GM18870 (cell line): ENCODE measurements around the gene EIF3D.

Source experiments
- ATAC-seq: cut with Tn5 transposase; IDR thresholded peaks from one replicate; pipeline ENCODE4 v1.9.1; 2021; ENCODE audit warnings: moderate library complexity; ENCODE audit not compliant: unreplicated experiment

Gene EIF3D, protein sequence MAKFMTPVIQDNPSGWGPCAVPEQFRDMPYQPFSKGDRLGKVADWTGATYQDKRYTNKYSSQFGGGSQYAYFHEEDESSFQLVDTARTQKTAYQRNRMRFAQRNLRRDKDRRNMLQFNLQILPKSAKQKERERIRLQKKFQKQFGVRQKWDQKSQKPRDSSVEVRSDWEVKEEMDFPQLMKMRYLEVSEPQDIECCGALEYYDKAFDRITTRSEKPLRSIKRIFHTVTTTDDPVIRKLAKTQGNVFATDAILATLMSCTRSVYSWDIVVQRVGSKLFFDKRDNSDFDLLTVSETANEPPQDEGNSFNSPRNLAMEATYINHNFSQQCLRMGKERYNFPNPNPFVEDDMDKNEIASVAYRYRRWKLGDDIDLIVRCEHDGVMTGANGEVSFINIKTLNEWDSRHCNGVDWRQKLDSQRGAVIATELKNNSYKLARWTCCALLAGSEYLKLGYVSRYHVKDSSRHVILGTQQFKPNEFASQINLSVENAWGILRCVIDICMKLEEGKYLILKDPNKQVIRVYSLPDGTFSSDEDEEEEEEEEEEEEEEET

DNA sequence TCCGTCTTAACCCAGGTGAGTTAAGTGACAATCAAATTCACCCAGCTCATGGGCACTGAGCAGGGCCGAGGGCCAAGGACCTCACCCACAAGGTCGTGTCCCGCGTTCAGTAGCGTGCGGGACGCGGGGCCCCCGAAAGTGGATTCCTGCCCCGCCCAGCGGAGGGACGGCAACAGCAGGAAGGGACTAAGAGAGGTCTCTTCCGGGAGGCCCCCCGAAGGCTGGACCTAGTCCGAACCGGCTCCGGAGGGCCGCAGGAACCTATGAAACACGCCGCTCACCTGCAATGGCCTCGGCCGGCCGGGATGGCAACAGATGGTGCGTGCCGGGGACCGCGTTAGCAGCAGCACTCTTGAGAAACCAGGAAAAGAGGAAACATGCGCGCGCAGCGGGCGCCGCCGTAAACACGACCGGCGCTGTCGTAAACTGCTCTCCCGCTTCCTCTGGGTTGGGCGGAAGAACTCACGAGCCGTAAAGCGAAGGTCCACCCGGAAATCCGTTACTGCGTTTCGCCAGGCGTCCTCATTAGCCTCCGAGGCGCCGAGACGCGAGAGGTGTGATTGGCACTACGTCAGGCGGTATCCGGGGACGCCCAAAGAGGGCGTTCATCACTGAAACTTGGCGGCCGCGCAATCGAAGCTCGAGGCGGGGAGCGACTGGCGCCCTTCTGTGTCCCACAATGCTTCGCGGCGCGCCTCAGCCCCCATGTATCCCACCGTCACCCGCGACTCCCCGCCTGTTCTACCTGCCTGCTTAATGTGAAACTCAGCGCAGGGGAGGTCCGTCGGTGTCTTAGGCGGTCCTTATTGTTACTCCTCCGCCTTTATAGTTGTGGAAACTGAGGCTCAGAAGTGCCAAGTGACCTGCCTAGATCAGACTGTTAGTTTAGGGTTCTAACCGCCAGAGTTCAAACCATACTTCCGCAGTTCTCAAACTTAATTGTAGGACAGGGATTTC, at the start of gene EIF3D:
TSS of gene EIF3D (minus strand) at position 372 of the 957 bp plus-strand sequence. CDS start 3,045 bp downstream, outside the sequence.
- peak; percentile 92 for ATAC-seq

DNA sequence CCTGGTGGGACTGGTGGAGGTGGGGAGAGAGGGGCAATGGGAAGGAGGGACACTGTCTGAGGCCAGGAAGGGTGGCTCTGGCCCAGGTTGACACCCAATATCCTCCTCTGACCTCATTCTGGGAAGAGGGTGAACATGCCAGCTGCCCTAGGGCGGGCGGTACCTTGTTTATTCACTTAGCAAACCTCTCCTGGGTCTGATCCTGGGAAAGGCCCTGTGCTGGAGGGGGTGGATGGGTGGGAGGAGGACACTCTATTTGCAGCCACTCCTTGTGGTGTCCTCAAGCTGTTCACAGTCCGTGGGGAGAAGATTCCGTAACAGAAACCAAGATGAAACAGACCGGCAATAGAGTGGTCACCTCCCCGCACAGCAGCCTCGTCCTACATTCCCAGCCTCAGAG, 49.7 kb upstream of the EIF3D start:
- no peak for ATAC-seq

DNA sequence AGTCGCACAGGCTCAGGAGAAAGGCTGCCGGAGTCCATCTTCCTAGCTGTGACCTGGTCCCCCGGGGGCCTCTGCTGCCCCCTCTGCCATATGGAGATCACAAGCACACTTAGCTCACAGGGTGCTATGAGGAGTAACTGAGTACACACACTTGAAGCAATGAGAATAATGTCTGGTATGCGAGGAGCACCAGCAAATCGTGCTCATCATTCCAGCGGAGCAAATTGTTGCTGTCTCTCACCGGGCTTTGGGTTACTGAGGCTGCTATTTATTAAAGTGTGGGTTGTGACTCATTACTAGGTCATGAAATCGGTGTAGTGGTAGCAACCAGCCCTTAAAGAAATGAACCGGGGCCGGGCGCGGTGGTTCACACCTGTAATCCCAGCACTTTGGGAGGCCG, 48.1 kb upstream of the EIF3D start:
- ATAC-seq = no peak

DNA sequence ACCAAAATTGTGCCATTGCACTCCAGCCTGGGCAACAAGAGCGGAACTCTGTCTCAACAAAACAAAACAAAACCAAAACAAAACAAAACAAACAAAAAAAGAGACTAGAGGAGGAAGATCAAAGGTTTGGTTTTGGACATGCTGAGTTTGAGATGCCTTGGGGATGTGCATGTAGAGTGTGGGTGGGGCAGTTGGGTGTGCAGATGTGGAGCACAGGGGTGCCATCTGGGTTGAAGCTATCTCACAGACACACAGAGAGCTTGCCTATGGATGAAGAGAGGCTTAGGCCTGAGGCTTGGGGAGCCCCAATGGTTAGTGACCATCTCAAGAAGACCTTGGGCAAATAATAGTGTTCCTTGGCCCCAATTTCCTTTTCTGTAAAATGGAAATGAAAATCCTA, 45.8 kb upstream of the EIF3D start:
- no peak for ATAC-seq

DNA sequence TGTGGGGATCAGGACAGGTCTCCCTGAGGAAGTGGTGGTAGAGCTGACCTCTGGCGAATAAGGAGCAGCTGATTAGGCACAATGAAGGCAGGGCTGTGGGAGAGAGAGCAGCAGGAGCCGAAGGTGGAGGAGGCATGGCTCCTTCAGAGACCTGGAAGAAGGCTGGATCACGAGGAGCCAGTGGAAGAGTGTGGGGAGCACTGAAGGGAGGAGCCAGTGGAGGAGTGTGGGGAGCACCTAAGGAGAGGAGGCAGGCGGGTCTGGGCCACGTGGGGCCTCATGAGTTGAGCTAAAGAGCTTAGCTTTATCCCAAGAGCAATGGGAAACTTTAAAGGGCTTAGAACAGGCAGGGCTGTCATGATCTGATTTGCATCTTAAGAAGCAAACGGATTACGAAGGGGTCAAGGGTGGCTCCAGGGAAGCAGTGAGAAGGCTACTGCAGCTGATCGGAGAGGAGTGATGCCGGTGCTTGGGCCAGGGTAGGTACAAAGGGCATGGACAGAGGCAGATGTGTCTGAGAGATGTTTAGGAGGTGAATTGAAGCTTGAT, 44.9 kb upstream of the EIF3D start:
- ATAC-seq = no peak

DNA sequence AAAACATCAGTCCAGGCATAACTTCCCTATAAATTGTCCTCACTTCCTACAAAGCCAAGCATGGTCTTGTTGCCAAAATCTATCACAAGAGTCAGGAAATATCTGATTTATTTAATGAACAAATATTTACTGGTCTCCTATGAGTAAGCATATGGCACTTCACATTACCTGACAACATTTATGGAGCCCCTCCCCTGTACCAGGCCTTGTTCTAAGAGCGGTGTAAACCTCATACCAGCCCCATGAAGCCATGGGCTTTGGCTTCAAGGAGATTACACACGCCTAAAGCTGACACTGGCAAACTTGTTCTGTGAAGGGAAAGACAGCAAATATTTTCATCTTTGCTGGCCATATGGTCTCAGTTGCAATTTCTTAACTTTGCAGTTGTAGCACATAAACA, 43.0 kb upstream of the EIF3D start:
- no peak for ATAC-seq

DNA sequence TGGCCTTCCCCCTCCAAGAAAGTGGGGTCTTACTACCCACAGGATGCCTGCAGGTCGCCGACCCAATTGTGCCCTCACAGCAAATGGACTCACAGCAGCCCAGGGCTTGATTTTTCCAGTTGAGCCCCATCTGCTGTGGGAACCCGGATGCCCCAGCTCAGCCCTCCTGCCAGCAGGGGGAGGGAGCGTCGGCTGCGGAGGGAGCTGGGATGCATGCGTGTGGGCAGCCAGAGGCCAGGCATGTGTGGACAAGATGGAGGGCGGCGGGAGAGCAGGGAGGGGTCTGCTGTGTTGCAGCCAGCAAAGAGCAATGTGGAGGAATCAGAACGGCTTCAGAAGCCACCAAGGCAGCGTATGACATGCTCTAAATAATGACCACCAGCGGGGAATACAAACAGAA, 41.0 kb upstream of the EIF3D start:
- ATAC-seq = no peak

DNA sequence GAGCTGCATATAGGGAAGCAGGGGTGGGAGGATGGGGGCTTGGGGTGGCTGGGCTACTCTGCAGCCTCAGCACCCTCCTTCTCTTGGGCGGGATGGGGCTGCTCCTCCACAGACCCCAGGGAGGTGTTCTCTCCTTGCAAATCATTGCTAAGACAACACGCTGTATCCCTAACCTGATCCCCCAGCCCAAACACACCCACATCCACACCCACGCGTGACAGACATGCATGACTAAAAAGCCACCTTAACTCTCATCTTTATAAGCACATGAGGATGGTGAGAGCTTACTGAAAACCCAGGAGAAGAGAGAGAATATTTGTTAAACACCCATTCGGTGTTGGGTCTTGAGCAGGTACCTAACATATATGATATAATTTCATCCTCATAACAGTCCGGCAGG, 39.9 kb upstream of the EIF3D start:
- ATAC-seq = no peak

DNA sequence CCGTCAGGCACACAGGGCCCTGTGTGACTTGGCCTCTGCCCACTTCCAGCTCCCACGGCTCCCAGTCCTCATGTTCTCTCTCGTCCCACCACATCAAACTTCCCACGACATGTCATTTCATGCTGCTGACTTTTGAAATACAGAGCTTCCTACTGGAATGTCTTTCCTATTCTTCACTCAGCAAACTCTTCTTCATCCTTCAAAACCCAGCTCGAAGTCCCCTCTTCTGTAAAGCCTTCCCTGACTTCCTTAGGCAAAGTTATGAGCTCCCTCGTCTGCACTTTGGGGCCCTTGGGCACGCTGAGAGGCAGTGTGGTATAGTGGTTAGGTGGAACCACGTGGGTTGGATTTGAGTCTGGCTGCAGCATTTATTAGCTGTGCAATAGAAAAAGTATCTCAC, 37.8 kb upstream of the EIF3D start:
- no peak for ATAC-seq

DNA sequence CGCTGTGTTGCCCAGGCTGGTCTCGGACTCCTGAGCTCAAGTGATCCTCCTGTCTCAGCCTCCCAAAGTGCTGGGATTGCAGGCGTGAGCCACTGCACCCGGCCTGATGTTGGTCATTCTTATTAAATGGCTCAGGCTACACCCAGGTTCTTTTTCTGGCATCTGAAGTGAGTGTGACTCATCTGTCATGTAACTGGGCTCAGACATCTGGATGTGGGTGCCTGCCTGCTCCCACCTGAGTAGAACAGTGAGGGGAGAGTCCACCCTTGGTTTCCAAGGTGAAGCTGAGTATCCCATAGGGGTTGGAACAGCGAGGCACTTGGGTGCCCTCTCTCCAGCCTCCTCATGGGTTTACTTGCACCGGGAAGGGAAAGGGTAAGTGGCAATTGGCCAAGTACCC, 36.7 kb upstream of the EIF3D start:
- no peak for ATAC-seq

DNA sequence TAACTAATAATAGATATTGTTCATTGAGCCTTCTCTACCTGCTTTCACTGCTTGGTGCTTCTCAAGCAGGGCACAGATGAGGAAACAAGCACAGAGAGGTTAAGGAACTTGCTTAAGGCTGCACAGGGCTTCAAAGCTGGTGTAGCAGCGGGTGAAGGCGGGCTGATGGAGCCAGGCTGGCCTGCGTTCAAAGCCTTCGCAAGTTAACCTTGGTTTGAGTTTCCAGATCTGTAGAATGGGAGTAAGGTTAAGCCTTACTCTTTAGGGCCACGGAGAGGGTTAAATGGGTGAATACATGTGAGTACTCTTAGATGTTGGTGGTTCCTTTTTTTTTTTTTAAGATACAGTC, 36.2 kb upstream of the EIF3D start:
- ATAC-seq = no peak

DNA sequence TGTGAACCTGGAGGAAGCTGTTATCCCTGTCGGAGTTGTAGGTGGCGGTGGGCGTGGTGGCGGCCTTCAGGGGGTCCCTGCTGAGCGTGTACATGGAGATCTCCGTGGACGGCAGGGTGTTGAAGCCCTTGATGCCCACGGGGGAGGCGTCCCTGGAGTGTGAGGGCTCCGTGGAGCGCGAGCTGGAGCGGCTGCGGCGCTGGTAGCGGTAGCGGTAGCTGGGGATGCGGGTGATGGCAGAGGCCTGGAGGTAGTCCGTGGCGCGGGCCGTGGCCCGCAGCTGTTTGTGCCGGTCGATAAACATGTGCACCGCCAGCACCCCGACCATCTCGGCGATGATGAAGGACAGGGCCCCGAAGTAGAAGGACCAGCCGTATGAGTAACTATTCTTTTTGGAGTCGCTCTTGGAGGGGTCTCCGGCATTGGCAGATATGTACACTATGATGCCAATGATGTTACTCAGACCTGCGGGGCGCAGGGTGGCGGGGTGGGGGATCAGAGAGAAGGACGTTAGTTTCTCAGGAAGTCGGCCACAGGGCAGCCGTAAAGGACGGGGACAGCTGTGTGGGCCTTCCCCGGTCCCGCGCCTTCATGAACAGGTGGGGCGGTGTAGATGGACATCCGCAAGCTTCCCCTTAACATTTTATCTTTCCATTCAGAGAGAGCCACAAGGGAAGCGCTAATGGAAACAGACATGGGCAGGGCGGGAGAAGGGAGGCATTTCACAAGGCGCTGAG, 35.6 kb upstream of the EIF3D start:
- no peak for ATAC-seq

DNA sequence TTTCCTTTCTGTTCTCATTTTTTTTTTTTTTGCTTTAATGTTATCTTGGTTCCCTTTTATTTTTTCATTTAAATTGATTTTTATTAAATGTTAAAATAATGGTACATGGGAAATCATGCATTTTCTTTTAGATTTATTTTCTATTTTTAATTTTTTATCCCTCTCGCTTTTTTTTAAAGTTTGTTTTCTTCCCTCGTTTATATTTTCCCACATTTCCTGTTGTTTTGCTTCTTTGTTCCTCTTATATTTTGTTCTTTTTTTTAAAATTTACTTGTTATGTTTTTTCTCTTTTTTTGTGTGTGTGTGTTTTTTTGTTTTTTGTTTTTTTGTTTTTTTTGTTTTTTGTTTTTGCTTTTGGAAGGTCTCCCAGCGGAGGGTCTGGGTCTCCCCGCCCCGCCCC, 34.9 kb upstream of the EIF3D start:
- ATAC-seq = no peak

DNA sequence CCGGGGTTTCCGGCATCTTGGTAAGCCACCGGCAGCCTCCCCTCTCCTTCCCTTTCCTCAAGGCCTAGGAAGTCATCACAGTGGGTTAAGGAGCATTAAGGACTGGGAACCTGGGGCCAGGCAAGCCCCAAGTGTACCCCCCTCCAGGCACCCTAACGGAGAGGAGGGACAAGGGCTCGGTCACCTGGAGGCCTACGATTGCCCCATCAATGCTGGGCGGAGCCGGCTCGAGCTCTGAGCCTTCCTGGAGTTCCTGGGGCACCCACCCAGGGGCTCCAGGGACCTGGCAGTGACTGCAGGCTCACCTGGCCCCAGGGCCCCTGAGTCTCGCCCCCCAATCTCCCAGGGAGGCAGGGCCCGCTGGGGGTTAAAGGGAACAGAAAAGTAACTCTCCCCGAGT, 34.5 kb upstream of the EIF3D start:
- ATAC-seq = no peak

DNA sequence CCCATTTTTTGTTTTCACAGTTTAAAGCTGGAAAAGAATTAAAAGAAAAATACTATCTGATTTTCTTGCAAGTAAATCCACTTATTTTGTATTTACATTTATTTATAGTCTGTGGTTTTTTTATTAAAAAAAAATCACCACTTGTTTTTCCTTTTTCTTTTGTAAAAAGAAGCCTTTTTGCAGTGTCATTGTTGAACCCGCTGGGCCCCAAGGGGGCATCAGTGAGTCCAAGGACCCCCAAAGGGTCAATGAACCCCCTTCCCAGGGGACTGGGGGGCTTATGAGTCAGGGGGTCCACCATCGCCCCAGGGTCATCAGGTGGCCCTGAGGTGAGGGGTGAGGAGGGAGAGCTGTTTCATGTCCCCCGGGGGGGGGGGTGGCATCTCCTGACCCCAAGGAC, 34.0 kb upstream of the EIF3D start:
- no peak for ATAC-seq

DNA sequence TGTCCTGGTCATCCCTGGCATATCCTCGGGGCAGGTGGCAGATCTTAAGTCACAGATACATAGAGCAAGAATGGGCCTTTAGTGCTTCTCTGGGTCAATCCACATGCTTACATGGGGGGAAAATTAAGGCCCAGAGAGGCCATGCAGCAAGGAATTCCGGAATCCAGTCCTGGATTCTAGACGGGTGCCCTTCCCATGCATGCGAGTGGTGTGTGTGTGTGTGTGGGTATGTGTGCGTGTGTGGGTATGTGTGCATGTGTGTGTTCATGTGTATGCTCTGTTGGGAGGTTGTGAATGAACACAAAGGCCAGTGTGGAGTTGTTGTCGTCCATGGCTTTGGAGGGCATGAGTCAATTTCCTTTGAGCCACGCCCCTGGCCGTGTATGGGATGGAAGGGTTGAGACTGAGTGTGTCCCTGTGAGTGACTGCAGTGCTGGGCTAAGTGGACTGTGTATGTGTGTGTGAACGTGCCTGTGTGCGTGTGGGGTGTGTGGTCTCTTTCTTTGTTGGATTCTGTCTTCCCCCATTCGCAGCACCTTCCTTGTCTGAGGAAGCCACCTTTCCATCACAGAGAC, 33.4 kb upstream of the EIF3D start:
- ATAC-seq = no peak

DNA sequence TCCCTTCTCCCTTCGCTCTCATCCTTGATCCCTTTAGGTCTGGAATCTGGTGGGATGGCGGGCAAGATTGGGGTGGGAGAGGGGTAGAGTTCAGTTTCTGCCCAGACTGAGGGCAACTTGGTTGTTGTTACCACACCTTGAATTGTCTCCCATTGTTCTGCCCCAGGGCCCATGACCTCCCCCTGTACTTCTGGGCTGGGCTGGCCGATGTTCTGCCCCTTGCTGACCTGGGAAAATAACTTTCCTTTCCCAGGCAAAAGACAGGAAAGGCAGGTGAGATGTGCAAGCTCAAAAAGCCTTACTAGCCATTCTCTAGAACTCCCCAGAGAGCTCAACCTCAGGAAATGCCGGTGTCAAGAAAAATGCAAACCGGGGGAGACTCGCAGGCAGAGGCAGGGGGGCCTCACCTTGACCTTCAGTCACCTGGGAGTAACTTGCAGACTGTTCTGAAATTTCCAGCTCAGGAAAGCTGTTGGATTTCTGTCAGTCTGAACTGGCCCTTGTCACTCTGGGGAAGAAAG, 32.4 kb upstream of the EIF3D start:
- ATAC-seq = no peak

DNA sequence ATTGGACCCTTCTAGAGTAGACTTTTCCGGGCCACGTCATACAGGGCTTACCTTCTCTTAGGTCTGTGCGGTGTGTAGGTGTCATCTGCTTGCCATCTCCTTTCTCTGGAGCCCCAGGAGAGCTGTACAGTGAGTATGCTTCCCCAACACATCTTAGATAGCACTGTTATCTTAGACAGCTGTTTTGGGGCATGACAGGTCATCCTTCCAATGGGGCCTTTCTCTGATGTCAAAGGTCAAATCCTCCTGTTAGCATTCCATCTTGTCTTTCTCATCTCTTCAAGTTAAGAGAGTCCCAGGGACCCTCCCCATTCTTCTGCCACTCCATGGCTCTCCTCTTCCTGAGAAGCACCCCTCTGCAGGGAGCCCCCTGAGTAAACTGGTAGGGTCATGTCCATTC, 31.0 kb upstream of the EIF3D start:
- ATAC-seq = no peak

DNA sequence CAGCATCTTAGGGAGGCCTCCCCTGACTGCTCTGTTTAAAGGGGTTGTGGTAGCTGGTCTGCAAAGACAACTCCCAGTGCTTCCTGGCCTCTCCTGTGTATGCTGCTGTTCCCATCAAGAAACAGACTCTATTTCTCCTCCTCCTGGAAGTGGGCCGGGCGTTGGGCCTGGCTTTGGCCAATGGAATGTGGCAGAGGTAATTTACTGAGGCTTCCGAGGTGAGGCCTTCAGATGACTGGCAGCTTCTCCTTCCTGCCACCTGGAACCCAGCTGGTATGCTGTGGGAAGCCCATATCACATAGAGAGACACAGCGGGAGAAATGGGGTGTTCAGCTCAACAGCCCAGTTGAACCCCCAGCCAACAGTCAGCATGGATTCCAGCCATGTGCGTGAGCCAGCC, 25.1 kb upstream of the EIF3D start:
- ATAC-seq = no peak

DNA sequence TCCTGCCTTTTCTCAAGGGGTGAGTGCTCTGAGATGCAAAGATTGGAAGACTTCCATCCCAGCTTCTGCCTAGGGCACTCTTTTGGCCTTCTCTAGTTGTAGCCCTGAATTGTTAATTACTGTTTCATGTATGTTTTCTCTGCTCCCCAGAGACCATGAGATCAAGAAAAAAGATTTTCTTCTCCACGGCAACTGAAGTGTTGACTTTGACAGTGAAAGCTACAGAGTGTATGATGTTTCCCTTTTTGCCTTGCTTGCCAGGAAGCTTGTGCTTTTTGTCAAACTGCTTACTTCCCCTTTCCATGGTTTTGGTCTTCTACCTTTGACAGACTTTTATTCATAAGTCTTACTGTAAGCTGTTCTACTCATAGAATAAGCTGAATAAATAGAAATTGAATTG, 23.3 kb upstream of the EIF3D start:
- no peak for ATAC-seq
